ENCODE measurements around the gene LCN9. TPM values are rescaled to one million over a fixed set of nuclear protein-coding genes. Genes with fewer than 3 reads are reported as not detected.

LCN9 gene
- total RNA-seq, 1 donor from 2014 or later, result not detected

- H3K9me3 ChIP-seq (ENCODE audit: control insufficient read depth in 3 of 3, low read length in 3 of 3), result no peaks in the 10 kb centered on the region
- no peaks in the 10 kb centered on the region for H3K36me3 ChIP-seq (ENCODE audit: control insufficient read depth in 3 of 3, insufficient read depth in 3 of 3, low read length in 3 of 3)
- H3K27me3 ChIP-seq (ENCODE audit: control insufficient read depth in 3 of 3, insufficient read depth in 3 of 3, low read length in 3 of 3), result peaks cover 47 to 66% (median 48%) of the 10 kb centered on the region in 3 donors
- H3K4me3 ChIP-seq (ENCODE audit: low read length in 3 of 3), result no peak overlapping the region
- no peak overlapping the region for H3K9ac ChIP-seq (ENCODE audit: low read depth in 1 of 3, low read length in 3 of 3)
- no peak overlapping the region for H3K27ac ChIP-seq (ENCODE audit: low read depth, low read length)
- no peaks in the 10 kb centered on the region for H3K4me1 ChIP-seq (ENCODE audit: control insufficient read depth in 3 of 3, insufficient read depth in 3 of 3, low read length in 3 of 3)
Measured at GRCh38 chr9:135712613-135713295, 49.6 kb downstream of the LCN9 start.

- no peaks in the 10 kb centered on the region for H3K4me1 ChIP-seq (ENCODE audit: control insufficient read depth in 3 of 3, insufficient read depth in 3 of 3, low read length in 3 of 3)
- H3K27me3 ChIP-seq (ENCODE audit: control insufficient read depth in 3 of 3, insufficient read depth in 3 of 3, low read length in 3 of 3), result peaks cover 58 to 73% (median 63%) of the 10 kb centered on the region in 3 donors
- no peak overlapping the region for H3K9ac ChIP-seq (ENCODE audit: low read depth in 1 of 3, low read length in 3 of 3)
- H3K36me3 ChIP-seq (ENCODE audit: control insufficient read depth in 3 of 3, insufficient read depth in 3 of 3, low read length in 3 of 3), result no peaks in the 10 kb centered on the region
- H3K9me3 ChIP-seq (ENCODE audit: control insufficient read depth in 3 of 3, low read length in 3 of 3), result no peaks in the 10 kb centered on the region
- no peak overlapping the region for H3K27ac ChIP-seq (ENCODE audit: low read depth, low read length)
- no peak overlapping the region for H3K4me3 ChIP-seq (ENCODE audit: low read length in 3 of 3)
Measured at GRCh38 chr9:135714242-135715055, 51.3 kb downstream of the LCN9 start.

GRCh38 chr9:135715056-135715595, 52.0 kb downstream of the LCN9 start:
- no peak overlapping the region for H3K27ac ChIP-seq (ENCODE audit: low read depth, low read length)
- no peaks in the 10 kb centered on the region for H3K4me1 ChIP-seq (ENCODE audit: control insufficient read depth in 3 of 3, insufficient read depth in 3 of 3, low read length in 3 of 3)
- H3K4me3 ChIP-seq (ENCODE audit: low read length in 3 of 3), result no peak overlapping the region
- H3K9ac ChIP-seq (ENCODE audit: low read depth in 1 of 3, low read length in 3 of 3), result no peak overlapping the region
- no peaks in the 10 kb centered on the region for H3K36me3 ChIP-seq (ENCODE audit: control insufficient read depth in 3 of 3, insufficient read depth in 3 of 3, low read length in 3 of 3)
- peaks cover 58 to 73% (median 62%) of the 10 kb centered on the region in 3 donors for H3K27me3 ChIP-seq (ENCODE audit: control insufficient read depth in 3 of 3, insufficient read depth in 3 of 3, low read length in 3 of 3)
- no peaks in the 10 kb centered on the region for H3K9me3 ChIP-seq (ENCODE audit: control insufficient read depth in 3 of 3, low read length in 3 of 3)

GRCh38 chr9:135716045-135716444, 52.9 kb downstream of the LCN9 start:
- Histone ChIP-seq H3K27ac (ENCODE audit: low read depth, low read length) (no peak overlapping the region), H3K9ac (ENCODE audit: low read depth in 1 of 3, low read length in 3 of 3) (no peak overlapping the region), H3K36me3 (ENCODE audit: control insufficient read depth in 3 of 3, insufficient read depth in 3 of 3, low read length in 3 of 3) (no peaks in the 10 kb centered on the region), H3K27me3 (ENCODE audit: control insufficient read depth in 3 of 3, insufficient read depth in 3 of 3, low read length in 3 of 3) (peaks cover 58 to 77% (median 59%) of the 10 kb centered on the region in 3 donors), H3K4me3 (ENCODE audit: low read length in 3 of 3) (no peak overlapping the region), H3K9me3 (ENCODE audit: control insufficient read depth in 3 of 3, low read length in 3 of 3) (no peaks in the 10 kb centered on the region), H3K4me1 (ENCODE audit: control insufficient read depth in 3 of 3, insufficient read depth in 3 of 3, low read length in 3 of 3) (no peaks in the 10 kb centered on the region)

Other genes starting within 250 kb of the LCN9 start
- gene PPP1R26, start 183.5 kb upstream of the LCN9 start, total RNA-seq, result 11.5 TPM
- gene MRPS2, start 162.6 kb upstream of the LCN9 start, total RNA-seq, result 6.8 TPM
- gene LCN1, start 141.9 kb upstream of the LCN9 start, total RNA-seq, result not detected
- not detected for gene OBP2A, start 117.2 kb upstream of the LCN9 start, total RNA-seq
- not detected for gene PAEP, start 101.6 kb upstream of the LCN9 start, total RNA-seq
- not detected for gene GLT6D1, start 23.8 kb upstream of the LCN9 start, total RNA-seq
- under 0.01 TPM for gene SOHLH1, start 36.2 kb downstream of the LCN9 start, total RNA-seq
- gene KCNT1, start 38.9 kb downstream of the LCN9 start, total RNA-seq, result 1.6 TPM
- 31.3 TPM for gene CAMSAP1, start 244.2 kb downstream of the LCN9 start, total RNA-seq